Measurements from ENCODE around the gene PSAP. TPM values are rescaled to one million over a fixed set of nuclear protein-coding genes. Genes with fewer than 3 reads are reported as not detected.
"Not testable (repeated sequence)": the region's sequence is repeated elsewhere in the genome, so short reads cannot be mapped to it uniquely, and the experiment has no call there.

The PSAP gene
- total RNA-seq (2014; rRNA removed; shearing (Covaris generic)) = 428 and 490 TPM in 2 replicates

GRCh38 chr10:71850743-71851464 lies at the start of gene PSAP:
TSS of gene PSAP (minus strand) at chr10:71851251. CDS start at chr10:71851221, 30 bp downstream.
- peak; percentile 96 for DNase-seq (ENCODE audit: low spot score)

DNA sequence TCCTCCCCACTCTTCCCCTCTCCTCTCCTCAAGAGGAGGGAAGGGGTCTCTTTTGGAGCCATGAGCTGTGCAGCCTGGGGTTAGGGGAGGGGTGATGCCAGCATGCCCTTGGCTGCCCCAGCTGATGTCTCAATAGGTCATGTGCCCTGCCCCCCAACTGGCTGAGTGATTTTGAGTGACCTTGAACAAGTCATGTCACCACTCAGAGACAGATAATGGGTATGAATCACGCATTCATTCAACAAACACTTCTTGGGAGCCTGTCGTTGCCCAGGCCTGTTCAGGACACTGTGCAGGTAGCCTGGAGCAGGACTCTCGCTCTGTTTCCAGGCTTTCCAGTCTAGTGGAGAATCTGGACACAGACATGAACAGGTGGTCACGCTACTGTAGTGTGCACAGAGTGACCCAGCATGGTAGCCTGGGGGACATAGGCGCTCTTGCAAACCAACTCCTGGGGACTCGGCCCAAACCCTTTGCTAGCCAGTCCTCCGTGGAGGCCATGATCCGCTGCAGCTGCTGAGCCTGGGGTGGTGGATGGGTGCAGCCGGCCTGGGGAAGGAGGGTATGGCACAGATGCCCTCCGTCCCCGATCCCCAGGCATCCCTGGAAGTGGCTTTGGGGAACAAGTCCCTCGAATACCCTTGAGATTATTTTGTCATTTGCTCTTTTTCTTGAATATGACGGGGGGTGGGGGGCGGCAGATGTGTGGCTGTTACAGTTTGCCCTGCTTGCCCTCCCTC lies 49.6 kb upstream of the PSAP start:
- DNase-seq (ENCODE audit: low spot score) = no peak

- no peak for DNase-seq (ENCODE audit: low spot score)
Measured at GRCh38 chr10:71899665-71900412, 48.8 kb upstream of the PSAP start.

DNA sequence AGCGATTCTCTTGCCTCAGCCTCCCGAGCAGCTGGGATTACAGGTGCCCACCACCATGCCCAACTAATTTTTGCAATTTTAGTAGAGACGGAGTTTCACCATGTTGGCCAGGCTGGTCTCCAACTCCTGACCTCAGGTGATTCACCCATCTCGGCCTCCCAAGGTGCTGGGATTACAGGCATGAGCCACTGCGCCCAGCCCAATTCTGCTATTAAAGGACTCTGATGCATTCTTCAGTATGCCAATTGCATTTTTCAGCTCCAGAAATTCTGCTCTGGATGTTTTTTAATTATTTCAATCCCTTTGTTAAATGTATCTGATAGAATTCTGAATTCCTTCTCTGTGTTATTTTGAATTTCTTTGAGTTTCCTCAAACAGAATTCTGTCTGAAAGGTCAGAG lies 47.3 kb upstream of the PSAP start:
- not testable (repeated sequence) for DNase-seq (ENCODE audit: low spot score)

DNA sequence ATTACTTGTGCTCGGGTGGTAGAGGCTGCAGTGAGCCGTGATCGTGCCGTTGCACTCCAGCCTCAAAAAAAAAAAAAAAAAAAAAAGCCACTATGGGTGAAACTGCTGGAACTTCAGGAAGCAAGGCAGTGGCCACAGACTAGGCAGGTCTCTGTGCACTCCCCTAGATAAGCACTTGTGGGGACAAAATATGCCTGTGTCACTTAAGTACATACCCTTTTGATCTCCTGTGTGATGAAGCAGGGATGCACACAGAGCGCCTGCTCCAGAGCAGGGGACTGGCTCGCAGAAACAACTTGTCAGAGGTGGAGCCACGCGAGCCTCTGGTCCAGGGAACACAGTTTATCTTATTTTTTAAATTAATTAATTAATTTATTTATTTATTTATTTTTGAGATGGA lies 42.9 kb upstream of the PSAP start:
- DNase-seq (ENCODE audit: low spot score) = no peak

- no peak for DNase-seq (ENCODE audit: low spot score)
Measured at GRCh38 chr10:71893258-71893815, 42.3 kb upstream of the PSAP start.

- DNase-seq (ENCODE audit: low spot score) = no peak
Measured at GRCh38 chr10:71891437-71891836, 40.4 kb upstream of the PSAP start.

GRCh38 chr10:71889388-71889987 lies 38.4 kb upstream of the PSAP start:
- no peak for DNase-seq (ENCODE audit: low spot score)

DNA sequence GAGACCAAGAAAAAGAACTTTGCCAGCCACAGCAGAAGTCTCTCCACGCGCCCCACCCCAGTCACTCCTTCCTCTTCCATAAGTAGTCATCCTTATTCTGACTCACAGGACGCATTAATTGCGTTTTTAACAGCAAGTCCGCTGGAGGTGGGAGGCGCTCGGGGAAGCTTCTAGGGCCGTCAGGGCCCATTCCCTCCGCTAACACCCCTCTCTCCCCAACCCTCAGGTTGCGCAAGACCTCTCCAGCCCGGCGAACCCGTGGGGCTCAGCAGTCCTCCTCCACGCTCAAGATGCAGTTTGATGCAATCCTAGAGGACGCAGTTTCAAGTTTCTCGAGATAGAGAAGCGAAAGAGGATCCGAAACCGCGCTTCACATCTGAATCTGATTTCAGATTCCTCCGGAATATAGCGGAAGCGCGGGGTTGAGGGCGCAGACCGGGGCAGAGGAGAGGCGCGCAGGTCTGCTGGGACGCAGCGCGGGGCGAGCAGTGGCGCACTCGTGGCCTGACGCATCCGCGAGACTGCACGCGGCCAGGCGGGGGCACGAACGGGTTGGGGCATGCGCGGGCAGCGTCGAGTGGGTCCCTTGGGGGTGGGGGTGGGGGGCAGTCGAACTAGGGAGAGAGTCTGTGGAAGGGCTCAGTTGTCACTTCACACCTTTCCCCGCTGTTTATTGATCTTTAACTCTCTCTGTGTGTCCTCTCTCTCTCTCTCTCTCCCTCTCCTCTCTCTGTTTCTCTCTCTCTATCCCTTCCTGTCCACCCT lies 37.8 kb upstream of the PSAP start:
- peak; percentile 42 for DNase-seq (ENCODE audit: low spot score)

GRCh38 chr10:71888248-71888622 lies 37.2 kb upstream of the PSAP start:
- no peak for DNase-seq (ENCODE audit: low spot score)

- no peak for DNase-seq (ENCODE audit: low spot score)
Measured at GRCh38 chr10:71887743-71888142, 36.7 kb upstream of the PSAP start.

GRCh38 chr10:71882813-71883659 lies 32.0 kb upstream of the PSAP start:
- no peak for DNase-seq (ENCODE audit: low spot score)

- DNase-seq (ENCODE audit: low spot score) = no peak
Measured at GRCh38 chr10:71881647-71882355, 30.8 kb upstream of the PSAP start.

- not testable (repeated sequence) for DNase-seq (ENCODE audit: low spot score)
Measured at GRCh38 chr10:71881307-71881624, 30.2 kb upstream of the PSAP start.

DNA sequence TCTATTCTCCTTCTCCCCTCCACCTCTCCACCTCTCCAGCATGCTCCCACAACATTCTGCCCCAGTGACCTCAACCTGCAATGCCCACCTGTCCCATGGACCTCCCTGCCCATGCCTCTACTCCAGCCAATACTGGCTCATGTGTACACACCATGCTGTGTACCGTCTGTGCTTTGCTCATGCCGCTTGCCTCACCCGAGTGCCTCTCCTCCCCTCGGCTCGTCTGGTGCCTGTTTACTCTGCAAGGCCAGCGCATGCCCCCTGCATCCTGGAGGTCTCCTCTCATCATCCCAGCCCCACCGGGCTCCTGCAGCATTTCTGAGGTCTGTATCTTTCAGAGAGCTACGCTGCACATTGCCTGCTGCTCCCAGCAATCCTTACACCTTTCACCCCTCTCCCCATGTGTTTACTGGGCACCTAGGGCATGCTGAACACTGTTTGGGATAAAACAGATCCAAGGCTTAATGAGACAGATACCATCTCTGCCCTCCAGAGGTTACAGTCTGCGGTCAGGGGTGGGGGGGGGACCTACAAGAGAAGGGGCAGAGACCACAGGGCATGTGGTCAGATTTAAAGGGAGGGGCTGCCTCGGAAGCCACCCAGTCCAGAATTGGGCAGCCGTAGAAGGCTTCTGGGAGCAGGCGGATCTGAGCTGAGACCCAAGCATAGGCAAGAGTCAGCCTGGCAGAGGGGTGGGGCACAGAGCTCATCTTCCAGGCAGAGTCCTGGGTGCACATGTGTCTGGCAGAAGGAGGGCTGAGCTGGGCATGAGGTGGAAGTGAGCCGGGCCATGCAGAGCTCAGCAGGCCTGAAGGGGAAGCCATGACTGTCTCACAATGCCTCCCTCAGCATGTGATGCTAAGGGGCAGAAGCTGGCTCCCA lies 29.6 kb upstream of the PSAP start:
- no peak for DNase-seq (ENCODE audit: low spot score)

DNA sequence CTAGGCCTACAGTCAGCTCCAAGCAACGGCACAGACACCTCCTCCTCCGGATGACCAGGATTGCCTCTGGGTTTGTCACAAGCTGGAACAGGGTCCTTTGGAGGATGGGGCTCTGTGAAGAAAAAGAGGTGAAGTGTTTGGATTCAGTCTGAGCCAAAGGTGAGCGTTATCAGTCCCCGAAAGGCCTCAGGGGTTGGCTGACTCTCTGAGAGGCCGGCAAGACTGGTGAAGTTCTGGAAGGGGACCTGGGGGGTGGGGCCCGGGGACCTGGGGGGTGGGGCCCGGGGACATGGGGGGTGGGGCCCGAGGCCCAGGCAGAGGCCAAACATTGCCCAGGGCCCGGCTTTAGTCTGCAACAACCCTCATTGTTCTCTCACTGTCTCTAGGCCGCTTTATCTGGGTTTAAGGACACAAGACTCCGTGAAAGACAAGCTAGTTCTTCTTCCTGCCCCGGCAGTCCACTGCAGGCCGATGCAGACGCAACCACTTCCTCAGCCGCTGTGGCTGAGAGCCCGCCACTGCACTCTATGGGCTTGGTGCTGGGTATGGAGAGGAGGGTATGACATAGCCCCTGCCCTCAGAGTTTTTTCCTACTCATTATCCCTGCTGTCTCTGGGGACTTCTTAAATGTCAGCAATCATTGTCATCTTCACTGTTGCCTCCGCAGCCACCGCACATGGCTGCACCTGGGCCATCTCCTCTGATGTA lies 27.4 kb upstream of the PSAP start:
- DNase-seq (ENCODE audit: low spot score) = no peak

DNA sequence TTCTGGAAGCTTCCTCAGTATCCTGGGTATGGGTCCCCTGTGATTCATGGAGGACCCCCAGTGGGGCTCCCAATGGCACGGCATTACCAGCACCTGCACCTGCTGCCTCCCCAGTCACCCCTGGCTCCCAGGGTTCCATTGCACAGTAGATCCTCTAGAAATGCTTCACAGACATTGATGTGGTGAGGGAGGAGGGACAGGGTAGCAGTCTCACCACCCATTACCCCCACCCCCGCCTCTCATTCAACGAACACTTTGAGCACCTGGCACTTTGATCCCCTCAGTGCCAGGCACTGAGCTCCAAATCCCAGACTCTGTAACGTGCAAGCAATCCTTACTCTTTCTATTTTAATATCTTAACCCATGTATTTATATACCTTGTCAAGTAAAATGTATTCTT lies 26.8 kb upstream of the PSAP start:
- no peak for DNase-seq (ENCODE audit: low spot score)

Data from H4 (cell line).